PC-3 (cell line): ENCODE results near the gene ZFHX2.

Experiments
- CTCF ChIP-seq: fragments of 300-600 bp; sonication (generic); conservative IDR thresholded peaks from 2 replicates; pipeline ENCODE4 v1.5.1; 2017; ENCODE audit warnings: antibody characterized with exemption, low read depth, mild to moderate bottlenecking, low read length
- EZH2 ChIP-seq: fragments of 300-600 bp; sonication (generic); IDR thresholded peaks from one replicate; pipeline ENCODE4 v1.6.1; 2017; ENCODE audit warnings: antibody characterized with exemption, mild to moderate bottlenecking, low read length; ENCODE audit not compliant: unreplicated experiment

DNA sequence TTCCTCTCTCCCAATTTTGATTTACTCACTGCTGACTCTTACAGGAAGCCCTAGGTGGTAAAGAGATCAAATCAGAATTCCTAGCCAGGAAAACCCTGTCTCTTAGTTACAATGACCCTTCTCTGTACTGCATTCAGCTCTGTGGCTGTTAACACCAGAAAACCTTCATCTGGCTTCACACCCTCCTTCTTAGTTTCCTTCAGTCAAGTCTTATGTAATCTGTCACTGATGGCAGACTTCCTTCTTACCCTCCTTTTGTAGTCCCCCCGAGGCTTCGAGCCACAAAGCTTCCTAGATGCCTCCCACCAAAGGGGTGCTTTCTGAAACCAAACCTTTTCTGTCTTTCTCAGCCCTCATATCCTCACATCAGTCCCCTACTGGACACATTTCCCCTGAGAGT lies 65.5 kb downstream of the ZFHX2 start:
- TF ChIP-seq CTCF (no peak), EZH2 (no peak)
